ENCODE results near the gene MDFI.

- TF ChIP-seq CTCF (IDR thresholded peaks at IDR 0.05) (no peak), POLR2A (IDR thresholded peaks at IDR 0.05) (no peak)
Observed at GRCh38 chr6:41635365-41635764, 2.9 kb upstream of the MDFI start.
